NOMO-1 treated with dmso at 0.1 percent for 144 hours (cell line): ENCODE measurements around the gene URM1.

Source experiments
- DNase-seq: peaks from one replicate; lab custom pipeline; 2025; ENCODE audit not compliant: unreplicated experiment; lab: John Stamatoyannopoulos, UW

The URM1 gene

DNA sequence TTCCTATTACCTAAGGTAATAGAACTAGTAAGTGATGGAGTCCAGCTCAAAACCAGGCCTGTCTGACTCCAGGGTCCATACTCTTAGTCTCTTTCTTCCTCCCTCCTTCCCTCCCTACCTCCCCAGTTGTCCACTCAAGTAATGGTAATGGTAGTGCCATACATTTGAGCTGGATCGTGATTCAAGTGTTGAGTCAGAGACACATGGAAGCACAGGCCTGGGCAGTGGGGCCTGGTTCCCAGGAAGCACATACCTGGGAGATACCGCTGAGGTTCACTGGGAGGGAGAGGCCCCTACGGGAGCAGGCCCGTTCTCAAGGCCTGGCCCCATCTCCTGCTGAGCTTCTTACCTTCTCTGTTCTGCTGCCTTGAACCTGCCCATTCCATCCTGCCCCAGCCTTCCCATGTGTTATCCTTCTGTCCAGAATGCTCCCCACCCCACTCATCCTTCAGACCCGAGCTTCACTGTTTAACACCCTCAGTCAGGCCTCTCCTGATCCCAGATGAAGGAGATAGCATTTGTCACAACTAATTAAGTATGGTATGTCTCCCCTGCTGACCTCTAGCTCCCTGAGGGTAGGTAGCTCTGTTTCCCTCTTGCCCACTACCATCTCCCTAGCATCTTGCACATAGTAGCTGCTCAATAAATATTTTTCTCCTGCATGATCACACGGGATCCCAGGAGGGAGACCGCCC, 13.8 kb downstream of the URM1 start:
- DNase-seq, result no peak

- no peak for DNase-seq
Observed at GRCh38 chr9:128385496-128386460, 14.6 kb downstream of the URM1 start.

DNA sequence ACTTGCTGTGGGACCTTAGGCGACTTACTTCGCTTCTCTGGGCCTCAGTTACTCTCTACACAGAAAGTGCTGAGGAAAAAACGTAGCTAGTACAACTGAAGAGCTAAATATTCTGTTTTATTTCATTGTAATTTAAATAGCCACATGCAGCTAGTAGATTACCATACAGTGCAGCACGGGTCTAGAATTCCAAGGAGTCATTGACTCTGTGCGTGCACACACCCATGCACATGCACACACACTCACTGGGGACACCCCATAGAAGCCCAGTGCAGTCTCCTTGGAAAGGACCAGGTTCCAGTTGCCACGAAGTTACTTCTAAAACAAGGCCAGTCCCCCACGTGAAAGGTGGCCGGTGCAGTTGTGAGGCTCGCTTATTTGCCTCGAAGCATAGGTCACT, 17.0 kb downstream of the URM1 start:
- DNase-seq, result no peak

DNA sequence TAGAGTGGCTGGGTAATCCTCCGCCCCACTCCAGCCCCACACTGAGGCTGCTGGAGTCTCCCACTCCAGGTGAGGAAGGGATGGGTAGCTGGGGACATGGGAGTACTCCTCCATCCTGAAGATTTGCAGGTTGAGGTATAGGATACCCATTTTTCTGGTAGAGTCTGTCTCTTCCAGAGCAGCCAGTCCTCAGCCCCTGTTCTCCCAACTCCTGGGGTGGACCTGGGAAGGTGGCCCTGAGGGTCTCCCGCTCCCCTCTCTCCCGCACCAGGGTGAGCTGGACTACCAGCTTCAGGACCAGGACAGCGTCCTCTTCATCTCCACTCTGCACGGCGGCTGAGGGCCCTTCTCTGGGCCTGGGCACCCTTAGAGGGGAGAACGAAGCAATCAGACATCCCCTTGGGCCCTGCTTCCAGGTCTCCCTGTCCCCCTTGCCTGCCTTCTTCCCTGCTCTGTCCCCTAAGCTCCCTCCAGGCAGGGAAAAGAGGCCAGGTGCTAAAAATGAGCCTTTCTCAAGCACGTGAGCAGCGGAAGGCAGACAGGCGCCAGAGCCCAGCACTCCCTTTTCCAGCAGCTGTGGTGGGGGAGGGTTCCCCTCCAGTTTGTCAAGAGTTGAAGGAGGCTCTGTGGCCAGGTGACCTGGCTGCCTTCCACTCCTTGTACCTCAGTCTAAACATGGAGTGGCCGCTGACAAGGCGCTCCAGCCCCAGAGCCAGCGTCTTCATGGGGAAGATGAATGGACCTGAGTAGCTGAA, 18.4 kb downstream of the URM1 start:
- DNase-seq, result no peak

- DNase-seq, result no peak
Observed at GRCh38 chr9:128390150-128390812, 19.1 kb downstream of the URM1 start.

GRCh38 chr9:128390813-128391711, 19.9 kb downstream of the URM1 start:
- no peak for DNase-seq

GRCh38 chr9:128391956-128392301, 20.8 kb downstream of the URM1 start:
- DNase-seq, result no peak

GRCh38 chr9:128392302-128393144, 21.3 kb downstream of the URM1 start:
- no peak for DNase-seq

DNA sequence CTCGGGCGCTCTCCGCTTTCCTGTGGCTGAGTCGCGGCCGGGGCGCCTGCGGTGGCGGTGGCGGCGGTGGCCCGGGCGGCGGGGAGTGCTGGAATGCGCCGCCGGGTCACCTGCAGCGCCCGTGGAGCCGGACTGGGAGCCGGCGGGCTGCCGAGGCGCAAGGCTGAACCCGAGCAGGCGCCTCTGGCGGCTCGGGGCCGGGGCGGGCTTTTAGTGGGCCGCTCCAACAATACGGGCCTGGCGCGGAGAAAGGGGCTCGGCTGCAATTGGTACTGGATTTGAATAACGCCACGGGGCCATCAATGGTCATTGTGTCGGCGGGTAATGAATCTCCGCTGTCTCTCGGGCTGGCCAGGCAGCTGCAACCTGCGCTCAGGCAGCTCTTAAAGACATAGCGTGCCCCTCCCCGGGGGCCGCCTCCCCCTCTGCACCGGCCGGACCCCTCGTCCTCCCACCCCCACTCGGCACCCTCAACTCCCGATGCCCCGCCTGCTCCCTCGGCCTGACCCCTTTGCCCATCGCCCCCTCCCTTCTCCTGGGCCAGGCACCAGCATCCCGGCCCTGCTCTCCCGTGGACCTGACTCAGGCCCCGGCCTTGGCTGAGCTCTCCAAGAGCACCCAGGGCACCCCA, 22.1 kb downstream of the URM1 start:
- DNase-seq, result no peak

GRCh38 chr9:128393970-128394369, 22.8 kb downstream of the URM1 start:
- no peak for DNase-seq

GRCh38 chr9:128394379-128395168, 23.4 kb downstream of the URM1 start:
- DNase-seq, result no peak

DNA sequence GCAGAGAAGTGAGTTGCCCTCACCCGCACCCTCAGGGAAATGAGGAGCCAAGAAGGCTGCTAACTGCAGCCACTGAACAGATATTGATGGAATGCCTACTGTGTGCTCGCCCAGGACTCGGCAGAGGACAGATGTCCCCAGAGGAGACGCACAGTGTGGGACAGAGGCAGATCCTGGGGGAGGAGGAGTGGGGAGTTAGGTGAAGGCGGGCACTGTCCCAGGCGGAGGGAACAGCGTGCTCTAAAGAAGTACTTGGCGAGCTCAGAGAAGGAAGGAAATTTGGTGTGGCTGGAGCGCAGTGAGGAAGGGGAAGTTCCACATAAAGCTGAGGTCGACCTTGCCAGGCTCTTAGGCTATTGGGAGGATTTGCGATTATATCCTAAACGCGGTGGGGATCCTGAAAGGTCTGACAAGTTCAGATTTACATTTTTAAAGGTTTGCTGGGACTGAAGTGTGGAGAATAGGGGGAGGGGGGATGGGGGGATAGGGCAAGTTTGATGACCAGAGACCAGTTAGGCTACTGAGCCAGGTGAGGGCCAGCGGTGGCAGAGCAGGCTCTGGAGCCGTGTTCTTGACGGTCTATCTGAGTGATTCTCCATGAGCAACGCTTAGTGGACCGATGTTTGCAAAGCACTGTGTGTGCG, 25.9 kb downstream of the URM1 start:
- DNase-seq, result peak; percentile 52

DNA sequence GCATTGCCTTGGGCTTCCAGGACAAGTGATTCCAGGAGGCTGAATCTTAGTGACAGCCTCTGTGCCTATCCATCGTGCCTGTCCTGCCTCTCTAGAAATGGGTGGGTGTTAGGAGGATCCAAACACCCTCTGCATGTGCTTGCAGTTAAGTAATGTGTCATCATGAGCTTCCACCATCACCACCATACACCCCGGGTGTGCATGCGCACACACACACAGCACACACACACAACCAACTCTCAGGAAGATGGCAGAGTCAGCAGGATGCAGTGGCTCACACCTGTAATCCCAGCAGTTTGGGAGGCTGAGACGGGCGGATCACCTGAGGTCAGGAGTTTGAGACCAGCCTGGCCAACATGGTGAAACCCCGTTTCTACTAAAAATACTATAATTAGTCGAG, 26.7 kb downstream of the URM1 start:
- DNase-seq, result no peak

GRCh38 chr9:128399861-128400260, 28.7 kb downstream of the URM1 start:
- DNase-seq, result no peak

GRCh38 chr9:128404560-128404959, 33.4 kb downstream of the URM1 start:
- DNase-seq, result no peak

GRCh38 chr9:128405077-128405779, 34.1 kb downstream of the URM1 start:
- no peak for DNase-seq

GRCh38 chr9:128405780-128406171, 34.6 kb downstream of the URM1 start:
- DNase-seq, result no peak
